Hematopoietic multipotent progenitor cell treated with erythropoietin and hydrocortisone succinate and interleukin-3 and kit ligand, for 6 days (in vitro differentiated cells): ENCODE results near the gene RASA3.
"Not testable (repeated sequence)": the region's sequence is repeated elsewhere in the genome, so short reads cannot be mapped to it uniquely, and the experiment has no call there.

Experiments
- DNase-seq: peaks from one replicate; pipeline ENCODE4 v3.0.0-alpha.2; 2015

Gene RASA3

DNA sequence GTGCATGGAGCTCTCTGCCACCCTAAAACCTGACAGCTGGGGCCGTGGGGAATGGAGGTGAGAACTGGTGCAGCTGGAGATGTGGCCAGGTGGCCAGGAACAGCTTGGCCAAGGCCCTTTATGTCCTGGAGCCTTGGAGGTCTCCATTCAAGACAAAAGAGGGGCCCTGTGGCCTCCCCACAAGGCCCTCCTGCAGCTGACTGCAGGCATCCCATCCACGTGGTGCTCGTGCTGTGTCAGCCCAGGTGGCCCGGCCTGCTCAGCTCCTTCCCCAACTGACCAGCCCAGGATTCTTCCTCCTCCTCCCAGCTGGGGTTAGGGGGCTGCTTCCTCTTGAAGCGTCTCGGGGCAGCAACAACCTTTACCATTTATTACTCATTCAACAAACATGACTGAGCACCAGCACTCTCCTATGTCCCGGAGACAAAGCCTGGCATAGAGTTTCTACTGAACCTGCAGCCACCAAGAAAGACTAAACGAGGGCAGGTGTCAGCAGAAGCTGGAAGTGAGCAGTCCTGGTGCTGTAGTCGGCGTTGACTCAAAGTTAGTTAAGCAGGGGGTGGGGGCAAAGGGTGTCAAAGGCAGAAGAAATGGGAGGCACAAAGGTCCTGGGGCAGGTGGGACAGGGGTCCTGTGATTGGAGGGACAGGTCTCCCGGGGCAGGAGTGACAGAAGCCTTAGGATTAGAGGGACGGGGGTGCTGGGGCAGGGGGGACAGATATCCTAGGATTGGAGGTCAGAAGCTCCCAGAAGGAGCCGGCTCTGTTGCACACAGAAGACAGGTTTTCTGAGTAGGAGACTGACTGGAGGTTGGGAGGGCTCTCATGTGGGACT, 135.3 kb downstream of the RASA3 start:
- DNase-seq = no peak

DNA sequence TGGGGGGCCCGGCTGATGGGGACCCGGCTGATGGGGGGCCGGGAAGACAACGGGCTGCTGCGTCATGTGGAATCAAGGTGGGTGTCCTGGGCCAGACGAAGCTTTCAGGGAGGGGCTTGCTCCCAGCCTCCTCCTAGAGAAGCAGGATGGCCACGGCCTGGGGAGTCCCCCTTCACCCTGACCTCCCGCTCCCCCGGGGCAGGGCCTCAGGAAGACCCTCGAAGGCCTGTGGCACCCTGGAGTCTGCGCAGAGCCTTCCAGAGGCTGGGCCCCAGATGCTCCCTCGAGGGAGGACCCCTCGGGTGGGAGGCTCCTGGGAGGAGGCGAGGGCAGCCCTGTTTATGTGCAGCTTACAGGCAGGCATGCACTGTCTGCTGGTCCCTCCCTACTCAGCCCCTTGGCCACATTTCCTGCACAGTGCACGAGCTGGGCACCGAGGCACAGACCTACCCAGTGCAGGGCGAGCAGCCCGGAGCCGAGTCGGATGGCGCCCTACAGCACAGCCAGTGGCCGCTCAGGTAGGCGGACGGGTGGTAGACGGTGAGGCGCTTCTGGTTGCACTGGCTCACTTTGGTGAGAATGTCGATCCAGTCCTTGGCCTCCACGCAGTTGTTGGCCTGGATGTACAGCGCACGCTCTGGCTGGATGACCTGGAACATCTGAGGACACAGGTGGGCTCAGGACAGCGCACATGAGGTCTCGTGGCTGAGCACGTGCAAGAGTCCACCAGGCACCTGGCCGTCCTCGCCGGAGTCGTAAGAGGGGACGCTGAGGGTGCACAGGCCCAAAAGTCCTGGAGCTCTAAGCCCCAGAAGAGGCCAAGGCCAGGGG, 136.1 kb downstream of the RASA3 start:
- DNase-seq = no peak

DNA sequence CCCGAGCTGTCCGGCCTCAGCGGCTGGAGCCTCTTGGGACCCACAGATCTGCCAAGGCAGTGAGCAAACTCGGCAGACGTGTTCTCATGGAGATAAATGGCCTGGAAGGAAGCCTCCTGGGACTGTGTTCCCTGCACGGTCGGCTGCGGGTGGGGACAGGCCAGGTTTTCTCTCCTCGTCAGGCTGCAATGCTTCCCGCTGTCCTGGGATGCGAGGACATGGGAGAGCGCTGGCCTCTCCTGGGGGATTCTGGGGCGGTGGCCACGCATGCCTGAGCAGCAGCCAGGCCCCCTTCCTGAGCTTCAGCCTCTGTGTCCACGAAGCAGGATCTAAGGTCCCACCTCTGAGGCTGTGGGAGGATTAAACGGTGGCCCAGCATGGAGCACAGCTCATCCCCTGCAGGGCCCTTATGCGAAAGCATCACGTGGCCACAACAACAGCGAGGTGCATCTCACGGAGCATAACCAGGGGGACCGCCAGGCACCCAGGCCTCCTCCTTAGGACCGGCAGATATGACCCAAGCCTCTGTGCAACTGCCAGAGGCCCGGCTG, 137.3 kb downstream of the RASA3 start:
- DNase-seq = no peak

DNA sequence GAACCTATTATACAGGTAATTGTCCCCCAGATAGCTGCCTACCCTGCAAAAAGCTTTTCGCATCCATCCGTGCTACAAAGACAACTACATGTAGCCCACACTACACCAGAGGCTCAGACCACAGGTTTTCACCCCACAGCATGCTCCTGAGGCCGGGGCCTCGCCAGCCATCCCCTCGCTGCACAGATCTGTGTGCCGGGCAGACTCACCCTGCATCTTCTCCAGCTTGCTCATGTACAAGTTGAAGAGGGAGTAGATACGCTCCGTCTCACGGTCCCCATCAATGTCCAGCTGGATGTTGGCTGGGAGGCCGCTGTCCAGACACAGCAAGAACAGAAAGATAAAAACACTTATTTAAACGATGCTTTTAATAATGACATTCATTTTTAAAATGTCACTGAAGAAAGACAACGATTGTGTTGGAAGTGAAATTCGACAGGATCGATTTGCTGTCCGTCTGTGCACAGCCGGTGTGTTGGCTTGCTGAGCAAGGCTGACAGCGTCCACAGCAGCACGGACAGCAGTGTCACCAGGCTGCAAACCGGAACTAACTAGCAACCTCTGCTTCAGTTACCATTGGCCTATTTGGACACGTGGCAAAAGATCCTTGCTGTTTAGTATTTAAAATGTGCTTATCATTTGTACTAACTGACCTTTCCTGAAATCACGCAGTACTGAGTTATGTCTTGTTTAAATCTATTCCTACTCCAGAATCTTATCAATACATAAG, 140.0 kb downstream of the RASA3 start:
- no peak for DNase-seq

DNA sequence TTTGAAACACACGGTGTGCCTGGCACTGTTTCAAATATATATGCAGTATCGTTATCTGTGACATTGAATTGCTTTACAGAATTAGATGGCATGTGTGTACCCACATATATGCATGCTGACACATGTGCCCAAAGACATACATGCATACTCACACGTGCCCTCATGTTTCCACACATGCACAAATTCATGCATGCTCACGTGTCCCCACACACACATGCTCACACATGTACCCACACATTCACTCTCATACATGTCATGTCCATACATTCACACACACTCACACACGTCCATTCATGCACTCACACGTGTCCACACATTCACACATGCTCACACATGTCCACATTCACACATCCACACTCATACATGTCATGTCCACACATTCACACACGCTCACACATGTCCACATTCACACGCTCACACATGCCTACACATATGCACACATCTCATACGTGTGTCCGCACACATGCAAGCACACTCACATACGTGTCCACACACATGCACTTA, 140.7 kb downstream of the RASA3 start:
- no peak for DNase-seq

DNA sequence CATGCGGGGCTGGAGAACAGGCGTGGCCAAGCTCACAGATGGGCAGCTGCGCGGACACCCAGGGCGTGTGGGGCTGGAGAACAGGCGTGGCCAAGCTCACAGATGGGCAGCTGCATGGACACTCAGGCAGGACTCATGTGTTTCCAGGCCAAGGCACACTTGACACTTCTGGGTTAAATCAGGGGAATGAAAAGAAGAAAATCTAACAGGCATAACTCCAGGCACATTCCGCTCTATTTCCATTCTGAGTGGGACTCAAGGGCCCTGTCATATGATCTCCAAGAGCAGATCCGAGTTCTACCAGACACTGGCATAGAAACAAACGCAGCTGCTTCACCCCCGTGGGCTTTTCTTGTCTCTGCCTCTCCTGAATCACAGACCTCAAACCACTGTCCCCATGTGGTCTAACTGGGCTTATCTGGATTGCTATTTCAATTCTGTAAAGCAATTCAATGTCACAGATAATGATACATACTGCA, 141.2 kb downstream of the RASA3 start:
- no peak for DNase-seq

DNA sequence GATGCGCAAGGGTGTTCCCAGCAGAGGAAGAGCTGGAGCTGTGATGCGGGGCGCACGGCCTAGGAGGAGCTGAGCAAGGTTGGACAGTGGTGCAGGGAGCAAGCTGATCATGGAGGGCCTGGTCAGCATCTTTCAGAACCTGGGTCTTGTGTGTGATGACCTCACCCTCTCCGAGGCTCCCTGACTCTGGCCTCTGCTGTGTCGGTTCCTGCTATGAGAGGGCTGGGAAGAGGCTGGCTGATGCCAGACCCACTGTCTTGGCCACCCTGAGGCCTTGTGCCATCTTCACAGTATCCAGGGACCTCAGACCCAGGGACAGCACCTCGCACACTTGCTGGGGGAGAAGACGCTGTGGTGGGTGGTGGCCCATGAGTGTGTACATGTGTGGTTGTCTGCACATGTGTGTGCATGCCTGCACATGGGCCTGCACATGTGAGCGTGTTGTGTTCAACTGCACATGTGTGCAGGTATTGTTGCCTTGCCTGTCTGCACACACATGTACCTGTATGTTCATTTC, 142.0 kb downstream of the RASA3 start:
- DNase-seq = no peak

DNA sequence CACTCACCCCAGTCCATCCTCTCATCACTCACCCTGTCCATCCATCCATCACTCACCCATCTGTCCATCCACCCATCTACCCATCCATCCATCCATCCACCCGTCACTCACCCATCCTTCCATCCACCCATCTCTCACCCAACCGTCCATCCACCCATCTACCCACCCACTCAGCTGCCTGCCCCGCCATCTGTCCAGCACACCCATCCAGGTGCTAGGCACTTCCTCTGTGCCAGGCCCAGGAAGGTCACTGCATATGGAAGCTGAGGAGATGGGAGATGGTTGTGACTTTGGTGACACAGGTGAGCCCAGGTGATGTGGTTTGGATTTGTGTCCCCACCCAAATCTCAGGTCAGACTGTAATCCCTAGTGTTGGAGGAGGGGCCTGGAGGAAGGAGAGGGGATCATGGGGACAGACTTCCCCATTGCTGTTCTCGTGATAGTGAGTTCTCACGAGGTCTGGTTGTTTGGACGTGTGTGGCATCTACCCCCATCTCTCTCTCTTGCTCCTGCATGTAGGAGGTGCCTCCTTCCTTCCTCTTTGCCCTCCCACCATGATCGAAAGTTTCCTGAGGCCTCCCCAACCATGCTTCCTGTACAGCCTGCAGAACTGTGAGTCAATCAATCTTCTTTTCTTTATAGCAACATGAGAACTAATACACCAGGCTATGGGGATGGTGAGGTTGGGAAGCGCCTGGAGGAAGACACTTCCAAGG, 142.7 kb downstream of the RASA3 start:
- DNase-seq = no peak

DNA sequence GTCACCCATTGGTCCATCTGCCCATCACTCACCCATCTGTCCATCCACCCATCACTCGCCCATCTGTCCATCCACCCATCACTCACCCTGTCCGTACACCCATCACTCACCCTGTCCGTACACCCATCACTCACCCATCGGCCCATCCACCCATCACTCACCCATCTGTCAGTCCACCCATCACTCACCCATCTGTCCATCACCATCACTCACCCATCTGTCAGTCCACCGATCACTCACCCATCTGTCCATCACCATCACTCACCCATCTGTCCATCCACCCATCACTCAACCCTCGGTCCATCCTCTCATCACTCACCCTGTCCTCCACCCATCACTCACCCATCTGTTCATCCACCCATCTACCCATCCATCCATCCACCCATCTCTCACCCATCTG, 143.6 kb downstream of the RASA3 start:
- not testable (repeated sequence) for DNase-seq

DNA sequence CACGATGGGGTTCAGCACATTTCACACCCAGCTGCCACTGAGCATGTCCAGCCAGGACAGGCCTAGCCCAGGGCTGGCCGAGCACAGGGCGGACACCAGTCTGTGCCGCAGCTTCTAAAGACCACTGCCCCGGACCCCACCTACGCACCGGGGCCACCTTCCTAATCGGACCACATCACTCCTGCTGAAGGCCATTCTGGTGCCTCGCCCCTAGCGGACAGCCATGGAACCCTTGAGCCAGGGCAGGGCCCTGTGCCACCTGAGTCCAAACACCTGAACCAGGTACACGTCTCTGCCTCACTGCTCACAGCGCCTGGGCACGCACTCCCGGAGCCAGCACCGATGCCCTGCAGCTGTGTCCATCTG, 150.1 kb downstream of the RASA3 start:
- DNase-seq = no peak

DNA sequence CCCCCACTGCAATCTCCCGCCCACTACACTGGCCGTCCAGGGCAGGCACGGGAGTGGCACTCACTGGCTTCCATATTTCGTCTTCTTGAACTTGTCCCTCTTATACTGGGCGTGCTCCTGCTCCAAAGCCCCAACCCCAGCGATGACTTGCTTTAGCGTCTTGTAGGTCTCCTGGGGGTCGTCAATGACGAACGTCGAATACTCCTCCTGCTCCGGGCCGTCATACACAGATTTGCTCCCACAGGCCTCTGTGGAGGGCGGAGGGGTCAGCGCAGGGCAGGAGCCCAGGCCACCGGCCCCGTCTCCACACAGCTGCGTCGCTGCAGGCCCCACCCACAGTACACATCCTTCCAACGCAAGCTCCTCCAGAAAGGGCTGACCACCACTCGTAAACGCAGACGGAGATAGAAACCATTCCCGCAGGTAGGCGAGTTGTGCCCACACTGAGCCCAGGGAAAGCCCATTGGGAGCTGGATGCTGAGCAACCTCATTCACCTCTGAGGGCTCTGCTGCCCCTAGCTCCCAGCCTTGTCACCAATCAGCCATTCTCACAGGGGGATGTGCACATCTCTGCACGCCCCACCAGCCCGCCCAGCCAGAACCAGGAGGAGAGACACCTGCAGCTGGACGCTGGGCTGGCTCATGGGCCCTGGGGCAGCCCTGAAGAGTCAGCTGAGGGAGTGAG, 150.7 kb downstream of the RASA3 start:
- DNase-seq = no peak

DNA sequence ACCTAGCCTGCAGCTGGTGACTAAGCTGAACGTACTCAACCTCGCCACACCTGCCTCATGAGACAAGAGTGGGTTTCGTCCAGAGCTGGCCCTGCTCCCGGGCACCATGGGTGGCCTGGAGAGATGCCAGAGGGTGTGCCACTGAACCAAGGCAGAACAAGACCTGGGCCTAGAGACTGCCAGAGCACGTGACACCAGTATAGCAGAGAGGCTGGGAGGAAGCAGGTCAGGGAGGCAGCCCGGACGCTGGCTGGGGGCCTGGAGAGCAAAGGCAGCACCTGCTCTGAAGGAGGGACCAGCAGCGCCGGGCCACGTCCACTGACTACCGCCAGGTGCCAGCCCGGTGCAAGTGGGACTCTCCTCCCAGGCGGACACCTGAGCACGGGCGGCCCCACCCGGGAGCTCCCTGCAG, 151.2 kb downstream of the RASA3 start:
- DNase-seq = peak; percentile 9

DNA sequence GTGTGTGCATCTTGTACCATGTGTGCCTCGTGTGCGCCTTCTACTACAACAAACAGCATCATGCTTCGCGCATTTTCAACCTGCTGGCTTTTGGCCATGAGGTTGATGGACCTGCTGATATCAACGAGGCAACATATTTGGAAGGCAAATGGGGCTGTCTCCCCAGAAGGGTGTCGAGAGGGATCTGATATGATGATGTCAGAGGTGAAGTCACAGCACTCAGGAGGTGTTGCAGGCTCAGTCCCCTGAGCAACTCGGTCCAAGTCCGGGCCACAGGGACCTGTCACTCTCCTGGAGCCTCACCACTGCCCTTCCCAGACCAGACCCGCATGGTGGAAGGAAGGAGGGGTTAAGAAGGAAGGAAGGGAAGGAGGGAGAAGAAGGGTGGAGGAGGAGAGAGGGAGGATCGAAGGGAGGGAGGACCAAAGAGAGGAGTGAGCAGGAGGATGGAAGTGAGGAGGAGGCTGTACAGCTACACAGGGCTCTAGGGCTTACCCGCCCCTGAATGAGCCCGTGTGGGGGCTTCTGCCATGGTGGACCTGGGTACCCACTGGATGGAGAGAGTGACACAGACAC, 151.8 kb downstream of the RASA3 start:
- DNase-seq = no peak

DNA sequence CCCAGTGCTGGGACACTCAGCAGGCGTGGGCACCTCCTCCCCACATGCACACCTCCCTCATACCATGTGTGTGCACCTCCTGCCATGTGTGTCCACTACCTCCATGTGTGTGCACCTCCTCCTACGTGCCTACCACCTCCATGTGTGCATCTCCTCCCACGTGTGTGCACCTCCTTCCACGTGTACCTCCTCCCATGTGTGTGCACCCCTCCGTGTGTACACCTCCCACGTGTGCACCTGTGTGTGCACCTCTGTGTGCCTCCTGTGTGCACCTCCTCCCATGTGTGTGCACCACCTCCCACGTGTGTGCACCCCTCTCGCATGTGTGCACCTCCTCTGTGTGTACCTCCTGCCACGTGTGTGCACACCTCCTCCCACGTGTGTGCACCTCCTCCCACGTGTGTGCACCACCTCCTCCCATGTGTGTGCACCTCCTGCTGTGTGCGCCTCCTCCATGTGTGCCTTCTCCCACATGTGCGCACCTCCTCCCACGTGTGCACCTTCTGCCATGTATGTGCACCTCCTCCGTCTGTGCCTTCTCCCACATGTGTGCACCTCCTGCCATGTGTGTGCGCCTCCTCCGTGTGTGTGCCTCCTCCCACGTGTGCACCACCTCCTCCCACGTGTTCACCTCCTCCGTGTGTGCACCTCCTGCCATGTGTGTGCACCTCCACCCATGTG, 152.5 kb downstream of the RASA3 start:
- no peak for DNase-seq

DNA sequence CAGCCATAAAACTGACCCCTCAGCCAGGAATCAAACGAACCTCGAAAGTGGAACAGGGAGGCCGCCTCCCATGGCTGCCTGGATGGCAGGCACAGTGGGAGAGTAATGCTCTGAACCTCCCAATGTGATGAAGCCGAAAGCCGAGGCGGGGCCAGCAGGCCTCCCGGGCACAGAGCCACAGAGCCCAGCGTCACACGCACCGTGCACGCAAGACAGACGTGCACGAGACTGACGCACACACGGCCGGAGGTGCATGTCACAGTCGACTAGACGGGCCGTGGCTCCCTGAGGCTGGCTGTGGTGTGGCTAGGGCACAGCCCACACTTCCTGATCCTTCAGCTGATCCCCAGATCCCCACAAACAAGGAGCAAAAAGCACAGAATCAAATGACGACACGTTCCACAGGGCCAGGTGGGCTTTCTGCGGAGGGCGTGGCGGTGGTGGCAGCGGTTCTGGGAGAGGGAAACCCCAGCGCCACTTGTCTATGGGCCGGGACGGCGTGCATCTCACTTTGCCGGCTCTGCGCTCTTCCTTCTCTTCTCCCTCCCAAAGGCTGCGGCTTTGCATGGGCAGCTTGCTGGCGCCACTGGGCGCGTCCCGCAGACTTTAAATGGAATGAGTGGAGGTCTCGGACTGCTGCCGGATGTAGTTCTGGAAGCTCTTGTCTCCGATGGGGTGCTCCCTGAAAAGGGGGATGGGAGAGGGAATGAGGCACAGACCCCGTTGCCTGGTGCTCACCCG, 153.5 kb downstream of the RASA3 start:
- DNase-seq = no peak

DNA sequence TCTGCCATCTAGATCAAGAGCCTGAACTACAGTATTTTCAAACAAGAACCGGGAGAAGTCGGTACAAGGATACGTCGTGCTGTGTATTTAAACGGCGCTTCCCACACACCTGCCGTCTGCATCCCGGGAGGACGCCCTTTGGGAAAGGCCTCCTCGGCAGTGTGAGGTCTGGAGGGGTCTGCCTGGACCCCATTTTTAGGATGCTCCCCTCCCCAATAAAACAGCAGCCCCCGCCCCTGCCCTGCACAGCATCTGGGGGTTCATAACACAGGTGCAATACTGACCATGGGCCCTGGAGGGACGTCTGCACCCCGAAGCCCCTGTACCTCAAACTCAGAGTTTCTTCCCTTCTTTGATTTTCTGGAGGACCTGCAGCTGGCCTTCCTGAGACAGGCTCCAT, 154.4 kb downstream of the RASA3 start:
- no peak for DNase-seq

DNA sequence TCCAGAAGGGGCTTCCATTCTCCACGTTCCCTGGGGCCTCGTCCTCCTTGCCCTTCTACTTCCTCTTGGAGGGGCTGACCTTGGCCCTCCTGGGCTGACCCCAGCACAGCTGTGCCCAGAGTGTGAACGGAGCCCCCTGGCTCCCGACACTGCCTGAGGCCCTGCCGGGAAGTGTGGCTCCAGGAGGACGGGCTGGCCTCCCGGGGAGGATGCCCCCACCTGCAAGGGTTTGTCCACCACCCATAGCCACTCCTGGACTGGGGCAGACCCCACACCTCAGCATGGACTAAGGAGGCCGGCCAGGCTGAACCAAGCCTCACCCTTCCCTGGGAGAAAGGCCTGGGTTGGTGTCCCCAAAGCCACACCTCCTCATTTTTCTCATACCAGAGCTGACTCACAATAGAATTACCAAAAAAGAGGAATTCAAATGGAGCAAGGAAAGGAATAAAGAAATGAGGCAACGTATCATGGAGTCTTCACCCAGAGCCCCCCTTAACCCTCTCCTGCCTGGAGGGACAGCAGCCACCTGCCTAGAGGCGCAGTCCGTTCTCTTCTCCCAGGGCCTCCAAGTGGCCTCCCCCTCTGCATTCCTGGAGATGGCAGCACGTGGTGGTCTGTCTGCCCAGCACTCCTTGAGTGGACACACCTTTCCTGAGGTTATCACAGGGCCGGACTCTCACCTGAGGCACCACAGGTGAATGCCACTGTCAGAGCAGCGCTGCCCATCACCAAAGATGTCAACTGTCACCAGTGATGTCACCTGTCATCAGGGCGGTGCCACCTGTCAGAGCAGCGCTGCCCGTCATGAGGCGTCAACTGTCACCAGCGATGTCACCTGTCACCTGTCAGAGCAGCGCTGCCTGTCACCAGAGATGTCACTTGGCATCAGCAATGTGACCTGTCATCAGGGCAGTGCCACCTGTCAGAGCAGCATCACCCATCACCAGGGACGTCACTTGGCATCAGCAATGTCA, 155.4 kb downstream of the RASA3 start:
- DNase-seq = no peak

DNA sequence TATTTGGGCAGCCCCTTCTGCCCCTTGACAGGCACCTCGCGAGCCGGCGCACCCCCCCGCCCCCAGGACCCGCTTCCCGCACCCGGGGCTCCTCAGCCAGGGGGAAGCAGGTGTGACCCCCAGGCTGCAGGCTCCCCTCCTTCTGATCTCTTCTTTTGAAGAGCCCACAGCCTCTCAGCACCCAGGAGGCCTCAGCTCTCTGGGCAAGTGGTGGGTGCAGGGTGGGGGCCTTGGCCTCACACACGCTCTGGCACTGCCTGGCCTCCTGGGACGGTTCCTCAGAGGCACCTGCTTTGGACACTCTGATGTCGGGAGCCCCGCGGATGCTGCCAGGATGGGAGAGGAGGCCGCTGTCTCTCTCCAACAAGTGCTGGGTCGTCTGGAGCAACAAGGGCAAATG, 157.0 kb downstream of the RASA3 start:
- no peak for DNase-seq
